Natural killer cell treated with Interleukin-12 subunit alpha and Interleukin-12 subunit beta and Interleukin-15 and Interleukin-18, amount 100 ng/mL, for 72 hours (primary cell): ENCODE results near the gene HSPA12B. TPM values are rescaled to one million over a fixed set of nuclear protein-coding genes. Genes with fewer than 3 reads are reported as not detected.
A peak's percentile ranks its signal among the peaks of the same experiment; 100 is the strongest.

ENCODE experiments used
- ATAC-seq, 2 donors: fragments of 150-1000 bp; cut with Tn5 transposase in 1 of 2; sonication (Bioruptor Pico), chemical (Tn5 transposase) in 1 of 2; 2 replicates each; pipeline ENCODE4 v1.10.0; 2021
- DNase-seq: peaks from one replicate; pipeline ENCODE4 v3.0.0; 2022; ENCODE audit warnings: low spot score
- H3K27ac Mint-ChIP-seq, 2 donors: 1 replicate in 1 of 2; 2 replicates in 1 of 2; pipeline ENCODE4 v1.8.0; 2022; ENCODE audit warnings: mixed read lengths in 2 of 2, mild to moderate bottlenecking in 1 of 2, moderate library complexity in 1 of 2
- H3K27me3 Mint-ChIP-seq, 2 donors: 1 replicate in 1 of 2; 2 replicates in 1 of 2; pipeline ENCODE4 v1.8.0; 2022; ENCODE audit warnings: mixed read lengths in 2 of 2
- H3K36me3 Mint-ChIP-seq: one replicate; pipeline ENCODE4 v1.8.0; 2022; ENCODE audit warnings: mixed read lengths
- H3K4me1 Mint-ChIP-seq, 2 donors: 1 replicate in 1 of 2; 2 replicates in 1 of 2; pipeline ENCODE4 v1.8.0; 2022; ENCODE audit warnings: low read depth in 2 of 2, mixed read lengths in 2 of 2, mild to moderate bottlenecking in 1 of 2
- H3K4me3 Mint-ChIP-seq: one replicate; pipeline ENCODE4 v1.8.0; 2022; ENCODE audit warnings: mixed read lengths
- H3K9me3 Mint-ChIP-seq: 2 replicates; pipeline ENCODE4 v1.8.0; 2022; ENCODE audit warnings: mixed read lengths
- total RNA-seq, 2 donors: library from RNA; stranded (reverse); gene quantifications; one replicate each; pipeline ENCODE4 v1.2.3, GENCODE V29; 2022

The HSPA12B gene
- total RNA-seq, 2 donors from 2014 or later = not detected

DNA sequence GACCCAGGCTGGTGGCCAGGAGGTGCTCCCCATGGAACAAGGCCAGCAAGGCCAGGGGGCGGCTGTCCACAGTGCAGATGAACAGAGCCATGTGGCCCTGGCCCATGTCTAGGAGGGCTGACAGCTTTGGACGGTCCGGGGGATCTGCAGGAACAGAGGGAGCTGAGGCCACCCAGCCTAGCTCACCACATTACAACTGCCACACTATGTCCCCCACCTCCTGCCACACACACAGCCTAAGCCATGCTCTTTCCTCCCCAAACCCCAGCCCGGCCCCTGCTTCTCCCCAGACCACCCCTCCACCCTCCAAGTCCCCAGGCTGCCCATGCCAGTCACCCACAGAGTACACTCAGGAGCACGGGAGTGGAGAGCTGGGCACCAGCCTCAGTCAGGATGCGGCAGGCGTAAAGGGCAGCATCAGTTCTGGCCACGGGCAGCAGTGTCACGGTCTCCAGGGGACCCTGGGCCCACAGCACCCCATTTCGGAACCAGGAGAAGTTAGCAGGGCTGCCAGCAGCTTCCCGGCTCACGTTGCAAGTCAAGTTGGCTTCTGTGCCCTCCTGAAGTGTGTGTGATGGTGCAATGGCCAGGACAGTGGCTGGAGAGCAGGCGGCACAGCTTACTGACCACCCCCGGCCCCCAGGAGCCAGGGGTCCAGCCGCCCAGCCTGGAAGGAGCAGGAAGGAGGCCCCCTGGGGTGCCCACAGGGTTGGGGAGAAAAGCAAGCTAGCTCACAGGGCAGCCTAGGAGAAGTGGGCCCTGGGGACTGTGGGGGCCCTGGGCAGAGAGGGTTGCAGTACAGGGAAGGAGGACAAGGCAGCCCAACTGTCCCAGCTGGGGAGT, 35.5 kb upstream of the HSPA12B start:
- no peak overlapping the region for H3K27ac Mint-ChIP-seq

DNA sequence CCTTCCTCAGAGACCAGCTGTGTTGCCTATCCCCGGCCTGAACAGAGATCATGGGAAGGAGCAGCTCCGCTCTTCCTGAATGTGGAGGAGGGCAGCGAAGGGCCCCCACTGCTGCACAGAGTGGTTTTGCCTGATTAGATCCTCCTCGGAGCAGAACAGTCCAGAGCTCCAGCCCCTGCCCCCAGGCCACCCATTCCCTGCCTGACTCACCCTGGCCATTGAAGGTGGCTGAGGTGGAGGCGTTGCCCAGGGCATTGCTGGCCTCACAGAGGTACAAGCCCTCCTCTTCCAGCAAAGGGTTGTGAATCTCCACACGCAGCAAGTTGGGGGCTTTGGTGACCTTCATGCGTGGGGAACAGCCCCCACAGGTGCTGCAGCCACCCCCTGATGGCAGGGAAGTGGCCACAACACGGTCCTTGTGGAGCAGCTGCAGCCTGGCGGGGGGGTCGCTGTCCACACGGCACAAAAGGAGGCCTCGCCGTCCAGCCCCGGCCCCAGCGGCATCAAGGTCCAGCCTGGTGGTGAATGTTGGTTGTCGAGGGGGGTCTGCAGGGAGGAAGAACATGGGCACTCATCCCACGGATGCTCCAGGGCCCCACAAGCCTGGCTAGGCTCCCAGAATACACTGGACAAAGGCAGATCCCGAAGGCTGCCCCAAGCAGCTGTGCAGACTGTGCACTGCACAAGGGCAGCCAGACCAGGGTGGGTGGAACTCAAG, 34.7 kb upstream of the HSPA12B start:
- Mint-ChIP-seq H3K27ac (no peak overlapping the region), H3K27me3 (no peaks in the 10 kb centered on the region), H3K4me3 (no peak overlapping the region), H3K4me1 (no peaks in the 10 kb centered on the region), H3K36me3 (no peaks in the 10 kb centered on the region), H3K9me3 (no peaks in the 10 kb centered on the region)
- DNase-seq (no peak), ATAC-seq (peak in 1 of 2 donors; percentile 8)

More for the DNA sequence above, 35.5 kb upstream of the HSPA12B start:
- Mint-ChIP-seq H3K36me3 (no peaks in the 10 kb centered on the region), H3K4me1 (no peaks in the 10 kb centered on the region), H3K4me3 (no peak overlapping the region), H3K27me3 (no peaks in the 10 kb centered on the region), H3K9me3 (no peaks in the 10 kb centered on the region)
- no peak for ATAC-seq
- DNase-seq = no peak

DNA sequence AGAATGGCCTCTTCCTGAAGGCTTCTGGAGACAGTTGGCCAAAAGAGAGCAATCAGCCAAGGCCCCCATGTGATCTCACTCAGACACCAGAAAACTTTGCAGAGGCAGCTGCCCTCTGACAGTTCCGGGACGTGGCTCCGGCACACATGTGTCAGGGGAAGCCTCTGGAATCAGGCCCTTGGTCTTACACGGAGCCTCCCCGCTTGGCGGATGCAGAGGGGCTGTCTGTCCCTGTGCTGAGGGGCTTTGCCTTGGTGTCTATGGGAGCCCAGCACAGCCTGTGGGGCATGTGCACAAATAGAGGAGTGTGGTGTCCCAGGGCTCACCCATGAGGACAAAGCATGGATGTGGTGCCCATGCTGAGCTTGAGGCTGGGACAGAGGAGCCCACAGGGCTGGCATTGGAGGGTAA, 33.9 kb upstream of the HSPA12B start:
- Mint-ChIP-seq H3K27ac (no peak overlapping the region), H3K9me3 (no peaks in the 10 kb centered on the region), H3K36me3 (no peaks in the 10 kb centered on the region), H3K4me3 (no peak overlapping the region), H3K27me3 (peaks cover 0 to under 1% of the 10 kb centered on the region in 2 donors), H3K4me1 (no peaks in the 10 kb centered on the region)
- no peak for ATAC-seq
- DNase-seq = no peak

DNA sequence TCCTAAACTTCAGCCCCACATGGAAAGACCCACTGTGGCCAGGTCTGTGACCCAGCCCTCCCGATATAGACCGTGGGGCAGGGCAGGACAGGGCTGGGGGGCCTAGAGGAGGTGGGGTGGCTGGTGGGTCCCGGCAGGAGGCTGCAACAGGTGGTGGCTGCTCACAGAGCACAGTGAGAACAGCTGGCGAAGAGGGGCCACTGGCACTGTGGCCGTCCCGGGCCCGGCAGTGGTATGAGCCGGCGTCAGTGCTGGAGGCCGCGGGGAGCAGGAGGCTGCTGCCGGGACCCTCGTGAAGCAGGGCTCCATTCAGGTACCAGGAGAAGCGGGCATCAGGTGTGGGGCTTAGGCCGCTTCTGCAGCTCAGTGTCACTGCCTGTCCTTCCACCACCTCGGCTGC, 33.4 kb upstream of the HSPA12B start:
- Mint-ChIP-seq H3K4me1 (no peaks in the 10 kb centered on the region), H3K36me3 (no peaks in the 10 kb centered on the region), H3K27me3 (peaks cover 0 to 2% of the 10 kb centered on the region in 2 donors), H3K4me3 (no peak overlapping the region), H3K9me3 (no peaks in the 10 kb centered on the region), H3K27ac (no peak overlapping the region)
- peak in 1 of 2 donors; percentile 25 for ATAC-seq
- no peak for DNase-seq

DNA sequence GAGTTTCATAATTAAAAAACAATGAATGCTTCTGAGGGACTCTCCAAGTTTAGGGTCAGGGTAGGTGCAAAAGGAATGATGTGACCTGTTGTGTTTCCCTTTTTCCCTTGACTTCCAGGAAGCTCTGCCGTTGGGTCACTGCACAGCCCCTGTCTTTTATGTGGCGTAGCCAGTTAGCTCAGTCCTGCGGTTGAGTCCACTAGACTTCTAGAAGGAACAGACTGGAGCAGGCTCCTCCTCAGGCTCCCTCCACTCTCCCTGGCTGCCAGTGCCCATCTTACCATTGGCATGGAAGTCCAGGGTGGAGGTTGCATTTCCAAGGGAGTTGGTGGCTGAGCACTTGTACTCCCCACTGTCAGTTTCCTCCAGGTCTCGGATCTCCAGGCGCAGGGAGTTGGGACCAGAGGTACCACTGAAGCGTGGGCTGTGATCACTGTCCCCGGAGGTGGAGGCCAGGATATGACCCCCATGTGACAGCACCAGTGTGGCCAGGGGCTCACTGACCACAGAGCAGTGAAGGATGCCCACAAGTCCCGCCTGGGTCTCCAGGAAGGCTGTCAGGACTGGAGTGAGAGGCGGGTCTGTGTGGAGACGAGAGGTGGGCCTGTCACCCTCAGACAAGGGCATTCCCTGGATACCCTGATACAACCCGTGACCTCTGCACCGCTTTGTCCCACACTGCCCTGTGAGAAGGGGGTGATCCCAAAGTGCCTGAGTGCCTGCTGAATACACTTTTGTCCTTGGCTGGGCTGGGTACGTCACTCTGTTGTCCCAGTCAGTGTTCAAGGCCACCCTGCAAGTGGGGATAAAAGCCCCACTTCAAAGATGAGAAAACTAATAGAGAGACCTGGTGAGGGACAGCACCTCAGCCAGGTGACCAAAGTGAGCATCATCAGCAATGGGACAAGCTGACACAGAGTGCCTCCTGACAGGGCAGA, 31.2 kb upstream of the HSPA12B start:
- no peak overlapping the region for H3K27ac Mint-ChIP-seq

DNA sequence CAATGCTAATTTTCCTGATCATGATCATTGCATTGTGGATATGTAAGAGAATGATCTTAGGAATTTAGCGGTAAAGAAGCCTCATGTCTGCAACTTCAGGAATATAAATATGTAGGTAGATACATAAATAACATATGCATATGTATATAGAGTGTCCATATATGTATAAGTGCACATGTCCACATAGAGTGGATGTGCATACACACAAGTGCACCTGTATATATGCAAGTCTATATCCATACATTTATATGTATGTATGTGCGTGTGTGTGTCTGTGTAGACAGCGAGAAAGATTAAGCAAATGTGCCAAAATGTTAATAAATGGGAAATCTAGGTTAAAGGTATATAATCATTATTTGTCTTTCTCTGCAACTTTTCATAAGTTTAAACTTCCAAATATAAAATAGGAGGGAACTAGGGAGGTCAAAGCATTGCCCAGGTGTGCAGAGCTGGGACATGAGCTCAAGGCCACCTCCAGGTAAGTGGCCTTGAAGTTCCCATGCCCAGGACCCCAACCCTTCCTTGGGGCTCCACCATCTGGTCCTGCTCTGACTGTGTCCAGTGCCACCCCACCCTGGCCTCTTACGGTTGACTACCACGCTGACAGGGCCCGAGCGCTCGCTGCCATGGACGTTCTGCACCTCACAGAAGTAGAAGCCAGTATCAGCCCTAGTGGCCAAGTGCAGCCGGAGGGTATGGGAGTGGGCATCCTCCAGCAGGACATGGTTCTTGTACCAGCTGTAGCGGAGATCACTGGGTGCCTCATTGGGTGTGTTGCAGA, 29.7 kb upstream of the HSPA12B start:
- no peak for ATAC-seq
- H3K4me1 Mint-ChIP-seq = no peaks in the 10 kb centered on the region
- H3K36me3 Mint-ChIP-seq = no peaks in the 10 kb centered on the region
- H3K27ac Mint-ChIP-seq = no peak overlapping the region
- no peak overlapping the region for H3K4me3 Mint-ChIP-seq
- no peak for DNase-seq
- no peaks in the 10 kb centered on the region for H3K9me3 Mint-ChIP-seq
- H3K27me3 Mint-ChIP-seq = peaks cover 0 to 4% of the 10 kb centered on the region in 2 donors

More for the DNA sequence above, 31.2 kb upstream of the HSPA12B start:
- Mint-ChIP-seq H3K27me3 (peaks cover 0 to 2% of the 10 kb centered on the region in 2 donors), H3K4me3 (no peak overlapping the region), H3K9me3 (no peaks in the 10 kb centered on the region), H3K4me1 (no peaks in the 10 kb centered on the region), H3K36me3 (no peaks in the 10 kb centered on the region)
- ATAC-seq (no peak), DNase-seq (no peak)

DNA sequence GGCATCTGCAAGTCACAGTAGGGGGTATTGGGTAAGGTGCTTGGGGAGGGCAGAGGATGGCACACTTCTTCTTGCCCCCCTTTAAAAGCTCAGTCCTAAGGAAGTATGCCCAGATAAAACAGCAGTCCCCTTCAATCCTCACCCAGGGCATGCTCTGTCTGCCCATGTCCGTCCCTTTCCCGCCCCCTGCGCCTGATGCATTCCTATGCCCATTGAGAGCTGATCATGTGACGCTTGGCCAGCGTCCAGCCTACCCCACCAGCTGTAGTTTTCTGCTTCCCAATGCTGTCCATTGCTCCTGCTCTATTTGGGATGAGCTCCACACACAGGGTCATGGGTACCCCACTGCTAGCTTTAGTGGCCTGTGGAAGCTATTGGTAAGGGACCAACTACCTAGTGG, 28.4 kb upstream of the HSPA12B start:
- DNase-seq (no peak), ATAC-seq (no peak)
- H3K4me3 Mint-ChIP-seq = no peak overlapping the region
- H3K9me3 Mint-ChIP-seq = no peaks in the 10 kb centered on the region
- peaks cover 0 to 7% of the 10 kb centered on the region in 2 donors for H3K27me3 Mint-ChIP-seq
- H3K4me1 Mint-ChIP-seq = no peaks in the 10 kb centered on the region
- no peaks in the 10 kb centered on the region for H3K36me3 Mint-ChIP-seq
- H3K27ac Mint-ChIP-seq = no peak overlapping the region

DNA sequence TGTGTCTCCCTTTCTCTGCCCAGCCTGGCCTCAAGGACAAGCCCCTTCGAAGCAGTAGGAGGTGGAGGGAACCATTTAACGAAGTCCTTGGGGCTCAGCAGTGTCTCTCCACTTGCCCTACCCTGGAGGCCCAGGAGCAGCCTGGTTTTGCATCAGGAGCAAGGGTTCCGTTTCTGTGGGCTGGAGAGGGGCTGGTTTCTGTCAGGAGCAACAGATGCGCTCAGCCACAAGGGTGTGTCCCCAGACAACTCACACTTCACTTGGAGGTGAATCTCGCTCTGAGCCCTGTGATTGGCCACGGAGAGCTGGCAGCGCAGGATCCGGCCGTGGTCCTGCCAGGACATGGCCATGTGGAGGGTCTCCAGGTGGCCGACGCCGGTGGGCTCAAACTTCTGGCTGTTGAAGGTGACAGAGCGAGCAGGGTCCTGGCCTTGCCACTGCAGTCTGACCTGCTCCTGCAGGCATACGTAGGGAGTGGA, 27.0 kb upstream of the HSPA12B start:
- Mint-ChIP-seq H3K27ac (no peak overlapping the region), H3K4me1 (no peaks in the 10 kb centered on the region), H3K27me3 (peaks cover 5 to 7% of the 10 kb centered on the region in 2 donors), H3K9me3 (no peaks in the 10 kb centered on the region), H3K36me3 (no peaks in the 10 kb centered on the region), H3K4me3 (no peak overlapping the region)
- ATAC-seq (no peak), DNase-seq (no peak)

DNA sequence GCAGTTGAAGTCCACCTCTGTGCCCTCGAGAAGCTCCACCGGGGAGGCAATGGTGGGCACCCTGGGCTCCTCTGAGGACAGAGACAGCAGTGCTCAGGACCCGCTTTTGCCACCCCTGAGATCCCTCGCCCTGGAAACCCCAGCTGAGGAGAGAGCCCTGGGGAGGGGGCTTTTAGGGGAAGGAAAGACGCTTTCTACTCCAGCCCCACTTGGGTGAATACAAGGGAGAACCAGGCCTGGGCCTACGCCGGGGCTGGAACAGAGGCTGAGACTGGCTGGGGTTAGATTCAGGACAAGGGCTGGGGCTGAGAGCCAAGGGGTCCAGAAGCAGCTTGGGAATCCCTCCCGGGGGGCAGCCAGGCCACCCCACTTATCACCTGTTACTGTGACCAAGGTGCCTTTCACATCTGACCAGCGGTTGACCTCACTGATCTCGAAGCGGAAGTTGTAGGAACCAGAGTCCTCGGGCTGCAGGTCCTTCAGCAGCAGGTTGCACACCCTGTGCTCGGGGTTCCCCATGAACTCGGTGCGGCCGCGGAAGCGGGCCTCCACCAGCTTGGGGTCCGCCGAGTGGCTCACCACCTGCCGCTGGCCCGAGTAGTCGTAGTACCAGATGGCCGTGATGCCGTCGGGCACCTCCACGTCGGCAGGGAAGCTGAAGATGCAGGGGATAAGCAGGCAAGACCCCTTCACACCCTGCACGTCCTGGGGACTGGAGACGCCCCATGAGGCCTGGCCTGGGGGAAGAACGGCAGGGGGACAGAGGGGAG, 26.3 kb upstream of the HSPA12B start:
- Mint-ChIP-seq H3K36me3 (no peaks in the 10 kb centered on the region), H3K27me3 (peaks cover 5 to 7% of the 10 kb centered on the region in 2 donors), H3K27ac (no peak overlapping the region), H3K4me1 (no peaks in the 10 kb centered on the region), H3K4me3 (no peak overlapping the region), H3K9me3 (no peaks in the 10 kb centered on the region)
- DNase-seq (no peak), ATAC-seq (no peak)

DNA sequence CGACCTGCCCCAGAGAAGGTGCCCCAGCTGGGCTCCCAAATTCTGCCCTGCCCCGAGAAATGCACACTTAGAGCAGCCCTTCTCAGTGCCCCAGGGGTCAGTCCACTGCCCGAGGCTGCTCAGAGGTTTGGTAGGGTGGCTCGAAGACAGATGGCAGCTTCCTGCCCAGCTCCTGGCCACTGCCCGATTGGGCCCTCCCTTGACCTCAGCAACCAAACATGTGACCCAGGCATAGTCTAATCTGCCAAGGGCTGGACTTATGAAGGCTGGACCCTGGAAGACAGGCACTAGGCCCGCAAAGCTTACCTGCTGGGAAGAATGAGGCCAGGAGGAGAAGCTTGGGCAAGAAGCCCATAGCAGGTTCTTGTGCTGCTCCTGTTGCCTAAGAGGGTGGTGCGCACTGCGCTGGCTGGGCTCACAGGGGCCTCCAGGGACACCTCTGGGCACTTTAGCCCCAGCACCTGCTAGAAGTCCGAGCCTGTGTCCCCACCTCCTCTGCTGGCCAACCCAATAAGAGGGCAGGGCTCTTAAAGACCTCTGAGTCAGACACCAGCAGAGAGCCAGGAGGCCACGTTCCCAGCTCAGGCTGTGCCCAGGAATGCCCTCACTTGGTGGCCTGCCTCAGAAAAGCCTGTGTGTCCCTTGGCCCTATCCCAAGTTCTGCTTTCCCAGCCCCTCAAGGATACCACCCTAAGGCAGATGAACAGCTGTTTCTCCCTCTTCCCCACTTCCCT, 25.5 kb upstream of the HSPA12B start:
- DNase-seq (no peak), ATAC-seq (no peak)
- no peaks in the 10 kb centered on the region for H3K36me3 Mint-ChIP-seq
- H3K27ac Mint-ChIP-seq = no peak overlapping the region
- H3K9me3 Mint-ChIP-seq = no peaks in the 10 kb centered on the region
- peaks cover 11 to 12% of the 10 kb centered on the region in 2 donors for H3K27me3 Mint-ChIP-seq
- H3K4me1 Mint-ChIP-seq = no peaks in the 10 kb centered on the region
- no peak overlapping the region for H3K4me3 Mint-ChIP-seq

DNA sequence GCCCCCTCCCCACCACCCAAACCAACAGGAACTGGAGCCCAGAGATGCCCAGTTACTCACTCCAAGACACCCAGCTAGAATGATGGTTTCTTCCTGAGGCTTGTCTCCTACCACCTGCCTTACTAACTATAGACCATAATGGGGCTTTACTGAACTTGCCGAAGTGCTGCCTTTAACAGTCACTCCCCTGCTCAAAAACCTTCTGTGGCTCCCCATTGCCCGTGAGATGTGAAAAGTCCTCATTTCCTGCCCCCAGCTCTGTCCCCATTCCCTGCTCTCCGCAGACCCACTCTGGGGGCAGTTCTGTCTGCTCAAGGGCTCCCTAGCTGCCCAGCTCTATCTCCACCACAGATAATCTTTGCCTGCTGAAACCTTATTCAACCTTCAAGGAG, 25.0 kb upstream of the HSPA12B start:
- Mint-ChIP-seq H3K9me3 (no peaks in the 10 kb centered on the region), H3K4me1 (no peaks in the 10 kb centered on the region), H3K27ac (no peak overlapping the region), H3K36me3 (no peaks in the 10 kb centered on the region), H3K4me3 (no peak overlapping the region), H3K27me3 (peaks cover 12 to 15% of the 10 kb centered on the region in 2 donors)
- DNase-seq = no peak
- ATAC-seq = no peak

DNA sequence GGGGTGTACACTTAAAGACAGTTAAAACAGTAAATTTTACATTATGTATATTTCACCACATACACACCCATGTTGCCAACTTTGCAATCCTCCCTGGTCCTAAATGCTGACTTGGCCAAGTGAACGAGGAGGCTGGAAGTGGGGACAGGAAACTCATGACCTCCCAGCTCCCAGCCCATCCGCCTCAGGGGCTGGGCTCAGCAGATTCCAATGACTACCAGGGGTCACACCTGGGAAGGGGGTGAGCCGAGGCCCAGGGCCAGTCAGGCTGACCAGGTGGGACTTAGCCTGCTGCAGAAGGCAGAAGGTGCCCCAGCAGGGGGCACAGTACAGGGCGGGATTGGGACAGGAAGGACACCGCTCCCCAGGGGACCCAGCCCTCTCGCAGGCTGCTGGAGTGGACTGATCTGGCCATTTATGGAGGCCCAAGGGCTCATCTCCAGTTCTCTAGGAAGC, 22.4 kb upstream of the HSPA12B start:
- no peak overlapping the region for H3K4me3 Mint-ChIP-seq
- H3K36me3 Mint-ChIP-seq = no peaks in the 10 kb centered on the region
- H3K27me3 Mint-ChIP-seq = peaks cover 10 to 15% of the 10 kb centered on the region in 2 donors
- no peak overlapping the region for H3K27ac Mint-ChIP-seq
- DNase-seq (no peak), ATAC-seq (no peak)
- no peaks in the 10 kb centered on the region for H3K9me3 Mint-ChIP-seq
- no peaks in the 10 kb centered on the region for H3K4me1 Mint-ChIP-seq
